Activated naive CD8-positive, alpha-beta T cell (primary cell): Measurements from ENCODE around the gene POLQ.
"Not testable (repeated sequence)": the region's sequence is repeated elsewhere in the genome, so short reads cannot be mapped to it uniquely, and the experiment has no call there.

ENCODE experiments used
- H3K27ac Mint-ChIP-seq: one replicate; pipeline ENCODE4 v1.8.0; 2021; ENCODE audit warnings: mixed read lengths
- H3K27me3 Mint-ChIP-seq: one replicate; pipeline ENCODE4 v1.8.0; 2021; ENCODE audit warnings: mixed read lengths
- H3K36me3 Mint-ChIP-seq: one replicate; pipeline ENCODE4 v1.8.0; 2021; ENCODE audit warnings: mixed read lengths
- H3K4me1 Mint-ChIP-seq: one replicate; pipeline ENCODE4 v1.8.0; 2021; ENCODE audit warnings: low read depth, mixed read lengths
- H3K4me3 Mint-ChIP-seq: one replicate; pipeline ENCODE4 v1.8.0; 2021; ENCODE audit warnings: mild to moderate bottlenecking, mixed read lengths
- H3K9me3 Mint-ChIP-seq: one replicate; pipeline ENCODE4 v1.8.0; 2021; ENCODE audit warnings: low read depth, mixed read lengths

POLQ gene

GRCh38 chr3:121482660-121483059 is 63.1 kb downstream of the POLQ start:
- no peaks in the 10 kb centered on the region for H3K9me3 Mint-ChIP-seq
- no peaks in the 10 kb centered on the region for H3K4me1 Mint-ChIP-seq
- no peak overlapping the region for H3K27ac Mint-ChIP-seq
- H3K4me3 Mint-ChIP-seq = no peak overlapping the region
- H3K36me3 Mint-ChIP-seq = no peaks in the 10 kb centered on the region
- H3K27me3 Mint-ChIP-seq = no peaks in the 10 kb centered on the region

GRCh38 chr3:121481106-121481880 is 64.5 kb downstream of the POLQ start:
- Mint-ChIP-seq H3K27me3 (no peaks in the 10 kb centered on the region), H3K27ac (no peak overlapping the region), H3K36me3 (peaks cover 2% of the 10 kb centered on the region), H3K9me3 (no peaks in the 10 kb centered on the region), H3K4me3 (no peak overlapping the region), H3K4me1 (no peaks in the 10 kb centered on the region)

- H3K4me1 Mint-ChIP-seq = no peaks in the 10 kb centered on the region
- no peaks in the 10 kb centered on the region for H3K9me3 Mint-ChIP-seq
- H3K27ac Mint-ChIP-seq = no peak overlapping the region
- H3K4me3 Mint-ChIP-seq = no peak overlapping the region
- H3K36me3 Mint-ChIP-seq = peaks cover 2% of the 10 kb centered on the region
- no peaks in the 10 kb centered on the region for H3K27me3 Mint-ChIP-seq
Measured at GRCh38 chr3:121477589-121477988, 68.2 kb downstream of the POLQ start.

- Mint-ChIP-seq H3K4me1 (no peaks in the 10 kb centered on the region), H3K27me3 (no peaks in the 10 kb centered on the region), H3K36me3 (peaks cover 2% of the 10 kb centered on the region), H3K9me3 (no peaks in the 10 kb centered on the region), H3K27ac (no peak overlapping the region), H3K4me3 (no peak overlapping the region)
Measured at GRCh38 chr3:121473001-121473400, 72.8 kb downstream of the POLQ start.

- H3K4me1 Mint-ChIP-seq = no peaks in the 10 kb centered on the region
- H3K9me3 Mint-ChIP-seq = no peaks in the 10 kb centered on the region
- H3K36me3 Mint-ChIP-seq = peaks cover 10% of the 10 kb centered on the region
- H3K27ac Mint-ChIP-seq = no peak overlapping the region
- H3K4me3 Mint-ChIP-seq = no peak overlapping the region
- no peaks in the 10 kb centered on the region for H3K27me3 Mint-ChIP-seq
Measured at GRCh38 chr3:121467085-121467484, 78.7 kb downstream of the POLQ start.

GRCh38 chr3:121463745-121464144 is 82.0 kb downstream of the POLQ start:
- H3K27ac Mint-ChIP-seq = no peak overlapping the region
- H3K27me3 Mint-ChIP-seq = no peaks in the 10 kb centered on the region
- H3K9me3 Mint-ChIP-seq = no peaks in the 10 kb centered on the region
- peaks cover 10% of the 10 kb centered on the region for H3K36me3 Mint-ChIP-seq
- no peak overlapping the region for H3K4me3 Mint-ChIP-seq
- H3K4me1 Mint-ChIP-seq = no peaks in the 10 kb centered on the region

GRCh38 chr3:121462565-121462964 is 83.2 kb downstream of the POLQ start:
- no peak overlapping the region for H3K4me3 Mint-ChIP-seq
- H3K4me1 Mint-ChIP-seq = no peaks in the 10 kb centered on the region
- H3K27me3 Mint-ChIP-seq = no peaks in the 10 kb centered on the region
- no peak overlapping the region for H3K27ac Mint-ChIP-seq
- H3K36me3 Mint-ChIP-seq = peaks cover 10% of the 10 kb centered on the region
- H3K9me3 Mint-ChIP-seq = no peaks in the 10 kb centered on the region

GRCh38 chr3:121451752-121452151 is 94.0 kb downstream of the POLQ start:
- not testable (repeated sequence) for H3K36me3 Mint-ChIP-seq, H3K27ac Mint-ChIP-seq, H3K4me3 Mint-ChIP-seq, H3K27me3 Mint-ChIP-seq, H3K4me1 Mint-ChIP-seq, H3K9me3 Mint-ChIP-seq

- H3K9me3 Mint-ChIP-seq = no peaks in the 10 kb centered on the region
- no peaks in the 10 kb centered on the region for H3K4me1 Mint-ChIP-seq
- peaks cover 2% of the 10 kb centered on the region for H3K36me3 Mint-ChIP-seq
- H3K4me3 Mint-ChIP-seq = no peak overlapping the region
- no peaks in the 10 kb centered on the region for H3K27me3 Mint-ChIP-seq
- H3K27ac Mint-ChIP-seq = no peak overlapping the region
Measured at GRCh38 chr3:121443456-121443855, 102.3 kb downstream of the POLQ start.

- Mint-ChIP-seq H3K9me3 (no peaks in the 10 kb centered on the region), H3K4me3 (no peak overlapping the region), H3K4me1 (peaks cover 13% of the 10 kb centered on the region), H3K36me3 (peaks cover 3% of the 10 kb centered on the region), H3K27ac (no peak overlapping the region), H3K27me3 (no peaks in the 10 kb centered on the region)
Measured at GRCh38 chr3:121436641-121437040, 109.1 kb downstream of the POLQ start.

GRCh38 chr3:121436074-121436473 is 109.7 kb downstream of the POLQ start:
- no peaks in the 10 kb centered on the region for H3K27me3 Mint-ChIP-seq
- H3K4me3 Mint-ChIP-seq = no peak overlapping the region
- no peaks in the 10 kb centered on the region for H3K9me3 Mint-ChIP-seq
- H3K27ac Mint-ChIP-seq = no peak overlapping the region
- H3K36me3 Mint-ChIP-seq = peaks cover 3% of the 10 kb centered on the region
- H3K4me1 Mint-ChIP-seq = peaks cover 14% of the 10 kb centered on the region

GRCh38 chr3:121431726-121432517 is 113.9 kb downstream of the POLQ start:
- peak overlapping the region; percentile 9 for H3K27ac Mint-ChIP-seq
- H3K36me3 Mint-ChIP-seq = peaks cover 5% of the 10 kb centered on the region
- no peaks in the 10 kb centered on the region for H3K9me3 Mint-ChIP-seq
- H3K4me1 Mint-ChIP-seq = peaks cover 14% of the 10 kb centered on the region
- no peaks in the 10 kb centered on the region for H3K27me3 Mint-ChIP-seq
- H3K4me3 Mint-ChIP-seq = peak overlapping the region; percentile 57

GRCh38 chr3:121430664-121431215 is 115.0 kb downstream of the POLQ start:
- Mint-ChIP-seq H3K27ac (no peak overlapping the region), H3K36me3 (peaks cover 5% of the 10 kb centered on the region)

GRCh38 chr3:121424549-121424948 is 121.2 kb downstream of the POLQ start:
- Mint-ChIP-seq H3K4me1 (no peaks in the 10 kb centered on the region), H3K27ac (no peak overlapping the region), H3K27me3 (no peaks in the 10 kb centered on the region), H3K4me3 (no peak overlapping the region), H3K36me3 (peaks cover 2% of the 10 kb centered on the region), H3K9me3 (no peaks in the 10 kb centered on the region)

More at GRCh38 chr3:121430664-121431215, 115.0 kb downstream of the POLQ start:
- Mint-ChIP-seq H3K27me3 (no peaks in the 10 kb centered on the region), H3K4me3 (no peak overlapping the region), H3K9me3 (no peaks in the 10 kb centered on the region), H3K4me1 (peaks cover 14% of the 10 kb centered on the region)

GRCh38 chr3:121418182-121418581 is 127.6 kb downstream of the POLQ start:
- H3K9me3 Mint-ChIP-seq = no peaks in the 10 kb centered on the region
- H3K36me3 Mint-ChIP-seq = no peaks in the 10 kb centered on the region
- H3K27me3 Mint-ChIP-seq = peaks cover 1% of the 10 kb centered on the region
- no peak overlapping the region for H3K4me3 Mint-ChIP-seq
- no peaks in the 10 kb centered on the region for H3K4me1 Mint-ChIP-seq
- H3K27ac Mint-ChIP-seq = no peak overlapping the region
